ENCODE results near the gene HOXC5. TPM values are rescaled to one million over a fixed set of nuclear protein-coding genes. Genes with fewer than 3 reads are reported as not detected.

Gene HOXC5
- total RNA-seq, 1 experiment from 2014 or later = not detected

GRCh38 chr12:54034785-54035310, 2.0 kb downstream of the HOXC5 start:
- Histone ChIP-seq H2BK12ac (ENCODE audit: insufficient read length, low read depth, low read length) (no peak overlapping the region), H2AFZ (ENCODE audit: low read length) (no peak overlapping the region), H3K23ac (ENCODE audit: insufficient read length, low read depth, low read length) (no peak overlapping the region), H2BK5ac (ENCODE audit: insufficient read length, low read length) (no peak overlapping the region), H2BK15ac (ENCODE audit: low read depth, low read length) (no peak overlapping the region), H4K91ac (ENCODE audit: insufficient read length, low read depth, low read length) (no peak overlapping the region), H2AK5ac (ENCODE audit: insufficient read length, low read length) (no peak overlapping the region), H4K5ac (ENCODE audit: insufficient read length, low read depth, low read length) (no peak overlapping the region), H4K20me1 (ENCODE audit: control insufficient read depth, insufficient read depth, insufficient read length) (no peaks in the 10 kb centered on the region), H3K79me2 (ENCODE audit: insufficient read depth, low read length) (no peaks in the 10 kb centered on the region), H3K4ac (ENCODE audit: low read depth, low read length) (no peak overlapping the region), H3K9ac (ENCODE audit: extremely low read depth, insufficient read length, low read length) (no peak overlapping the region), H3K4me1 (ENCODE audit: insufficient read depth, low read length) (no peaks in the 10 kb centered on the region), H2BK20ac (ENCODE audit: low read depth, low read length, poor library complexity, severe bottlenecking) (no peak overlapping the region), H3K56ac (ENCODE audit: insufficient read length, low read depth, low read length) (no peak overlapping the region), H3K79me1 (ENCODE audit: insufficient read depth, low read depth, low read length, poor library complexity, severe bottlenecking) (no peaks in the 10 kb centered on the region), H3T11ph (ENCODE audit: low read length) (no peak overlapping the region), H3K9me3 (ENCODE audit: control insufficient read depth, low read depth, low read length) (no peaks in the 10 kb centered on the region), H3K23me2 (ENCODE audit: insufficient read length, low read depth, low read length, poor library complexity, severe bottlenecking) (no peaks in the 10 kb centered on the region), H3K18ac (ENCODE audit: insufficient read length, low read depth, low read length) (no peak overlapping the region), H2BK120ac (ENCODE audit: low read depth, low read length, poor library complexity, severe bottlenecking) (no peak overlapping the region), H3K4me2 (ENCODE audit: insufficient read depth, insufficient read length, low read length) (no peak overlapping the region), H3K14ac (ENCODE audit: insufficient read depth, low read length) (no peak overlapping the region), H3K27me3 (ENCODE audit: insufficient read depth, low read length) (peaks cover 98% of the 10 kb centered on the region), H3K27ac (ENCODE audit: insufficient read length, low read depth, low read length) (no peak overlapping the region), H4K8ac (replicated peaks; ENCODE audit: insufficient read length, low read depth, low read length) (no peak overlapping the region)
- Mint-ChIP-seq H3K4me1 (peaks cover 9 to 21% of the 10 kb centered on the region in 2 experiments), H3K27ac (no peak overlapping the region), H3K9me3 (peaks cover 3 to 9% of the 10 kb centered on the region in 2 experiments; a peak in 3 of 5 replicates), H3K36me3 (ENCODE audit: insufficient read depth in 1 of 3, low read depth in 3 of 3) (peaks cover 0 to 7% (median 0%) of the 10 kb centered on the region in 3 experiments; a peak in 2 of 7 replicates), H3K4me3 (peak overlapping the region in 1 of 2 experiments; percentile 54; a peak in 1 of 5 replicates), H3K27me3 (ENCODE audit: low read depth) (peaks cover 99% of the 10 kb centered on the region)
- no peak for DNase-seq
- no peak for TF ChIP-seq CTCF (conservative IDR thresholded peaks at IDR 0.05)
- WGBS (ENCODE audit: extremely low coverage, insufficient read length, low lambda C conversion rate) = no CpG with 5 or more reads among the region's 22 CpGs
